ENCODE results near the gene CHST15. TPM values are rescaled to one million over a fixed set of nuclear protein-coding genes. Genes with fewer than 3 reads are reported as not detected.

CHST15 gene
- total RNA-seq, 2 donors from 2014 or later, result 18.5 to 21.5 TPM

DNA sequence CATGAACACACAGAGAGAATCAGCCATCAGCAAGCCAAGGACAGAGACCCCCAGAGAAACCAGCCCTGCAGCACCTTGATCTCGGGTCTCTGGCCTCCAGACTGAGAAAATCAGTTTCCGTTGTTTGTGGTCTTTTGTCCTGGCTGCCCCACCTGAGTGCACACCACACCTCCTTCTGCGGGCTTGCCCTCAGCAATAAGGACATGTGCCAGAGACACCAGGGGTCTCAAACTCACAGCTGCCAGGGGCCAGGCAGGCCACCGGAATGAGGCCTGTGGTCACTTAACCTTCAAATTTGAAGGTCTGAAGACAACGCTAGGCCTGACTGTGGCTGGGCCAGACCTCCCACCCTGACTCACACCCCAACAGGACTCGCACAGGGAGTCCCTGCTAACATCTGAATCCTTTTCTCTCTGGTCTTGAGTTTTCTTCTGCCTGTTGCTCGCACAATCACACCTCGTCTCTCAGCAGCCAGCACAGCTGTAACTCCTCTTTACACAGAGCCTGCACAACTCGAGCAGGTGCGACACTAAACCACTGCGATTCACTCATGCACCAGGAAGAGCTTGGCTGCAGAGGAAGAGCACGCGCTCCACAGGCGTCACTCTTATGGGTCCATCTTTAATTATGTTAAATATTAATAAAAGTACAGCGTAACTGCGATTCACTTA is 86.2 kb downstream of the CHST15 start:
- no peaks in the 10 kb centered on the region for H3K36me3 ChIP-seq (replicated peaks in 1 of 2; ENCODE audit: insufficient read depth in 1 of 2, low read depth in 2 of 2)
- H3K9me3 ChIP-seq, result no peaks in the 10 kb centered on the region
- H3K27me3 ChIP-seq, result no peaks in the 10 kb centered on the region
- H3K27ac ChIP-seq, result no peak overlapping the region
- ATAC-seq (no peak), DNase-seq (no peak)
- no peaks in the 10 kb centered on the region for H3K4me1 ChIP-seq
- 73 to 83% methylated on average over 14 to 16 of the region's 16 CpGs for WGBS, 2 donors
- intact Hi-C loops (cut with DNase I), result no loop called here
- no peak overlapping the region for H3K4me3 ChIP-seq
- no peak for TF ChIP-seq POLR2A (IDR thresholded peaks at IDR 0.05)
- TF ChIP-seq, protein P1, sequence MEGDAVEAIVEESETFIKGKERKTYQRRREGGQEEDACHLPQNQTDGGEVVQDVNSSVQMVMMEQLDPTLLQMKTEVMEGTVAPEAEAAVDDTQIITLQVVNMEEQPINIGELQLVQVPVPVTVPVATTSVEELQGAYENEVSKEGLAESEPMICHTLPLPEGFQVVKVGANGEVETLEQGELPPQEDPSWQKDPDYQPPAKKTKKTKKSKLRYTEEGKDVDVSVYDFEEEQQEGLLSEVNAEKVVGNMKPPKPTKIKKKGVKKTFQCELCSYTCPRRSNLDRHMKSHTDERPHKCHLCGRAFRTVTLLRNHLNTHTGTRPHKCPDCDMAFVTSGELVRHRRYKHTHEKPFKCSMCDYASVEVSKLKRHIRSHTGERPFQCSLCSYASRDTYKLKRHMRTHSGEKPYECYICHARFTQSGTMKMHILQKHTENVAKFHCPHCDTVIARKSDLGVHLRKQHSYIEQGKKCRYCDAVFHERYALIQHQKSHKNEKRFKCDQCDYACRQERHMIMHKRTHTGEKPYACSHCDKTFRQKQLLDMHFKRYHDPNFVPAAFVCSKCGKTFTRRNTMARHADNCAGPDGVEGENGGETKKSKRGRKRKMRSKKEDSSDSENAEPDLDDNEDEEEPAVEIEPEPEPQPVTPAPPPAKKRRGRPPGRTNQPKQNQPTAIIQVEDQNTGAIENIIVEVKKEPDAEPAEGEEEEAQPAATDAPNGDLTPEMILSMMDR (IDR thresholded peaks at IDR 0.05), result no peak

DNA sequence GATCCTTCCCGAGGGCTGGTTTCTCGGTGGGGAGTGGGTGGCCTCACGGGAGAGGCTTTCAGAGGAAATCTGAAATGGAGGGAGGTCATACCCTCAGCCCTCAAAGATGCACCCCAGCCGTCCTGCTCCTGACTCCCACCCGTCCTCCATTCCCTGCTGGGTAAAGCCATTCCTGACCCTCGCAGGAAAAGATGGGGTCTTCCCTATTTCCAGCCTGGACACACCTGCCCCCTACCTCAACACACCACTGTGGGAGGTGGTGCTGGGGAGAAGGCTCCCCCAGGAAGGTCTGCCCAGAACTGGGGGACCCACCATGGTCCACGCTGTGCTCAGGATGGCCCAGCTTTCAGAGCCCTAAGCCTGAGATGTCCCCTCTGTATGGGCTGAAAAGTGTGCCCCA is 86.9 kb downstream of the CHST15 start:
- TF ChIP-seq, protein P1 (IDR thresholded peaks at IDR 0.05), result no peak
- 76 to 80% methylated on average over 2 to 7 of the region's 7 CpGs for WGBS, 2 donors
- DNase-seq (no peak), ATAC-seq (no peak)
- Histone ChIP-seq H3K27me3 (no peaks in the 10 kb centered on the region), H3K27ac (no peak overlapping the region), H3K36me3 (replicated peaks in 1 of 2; ENCODE audit: insufficient read depth in 1 of 2, low read depth in 2 of 2) (no peaks in the 10 kb centered on the region), H3K4me3 (no peak overlapping the region), H3K9me3 (no peaks in the 10 kb centered on the region), H3K4me1 (no peaks in the 10 kb centered on the region)
- intact Hi-C loops (cut with DNase I), result no loop called here

DNA sequence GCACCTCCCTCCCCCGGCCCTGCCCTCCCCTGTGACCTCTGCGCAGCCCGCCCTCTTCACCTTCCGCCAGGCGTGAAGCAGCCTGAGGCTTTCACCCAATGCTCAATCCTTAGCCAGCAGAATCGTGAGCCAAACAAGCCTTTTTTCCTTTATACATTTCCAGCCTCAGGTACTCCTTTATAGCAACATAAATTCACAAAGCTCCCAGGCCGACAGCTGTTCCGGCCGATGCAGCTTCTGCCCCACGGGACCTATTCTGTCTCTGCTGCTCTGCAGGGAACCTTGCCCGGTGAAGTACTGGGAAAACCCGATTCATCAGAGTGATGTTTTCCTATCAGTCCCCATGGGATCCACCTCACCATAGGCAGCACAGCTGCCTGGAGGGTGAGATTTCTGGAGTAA is 87.4 kb downstream of the CHST15 start:
- WGBS, 2 donors, result 58 to 70% methylated on average over 12 of the region's 12 CpGs
- no peak overlapping the region for H3K27ac ChIP-seq
- TF ChIP-seq, protein P1 (IDR thresholded peaks at IDR 0.05), result no peak
- no peak for TF ChIP-seq POLR2A (IDR thresholded peaks at IDR 0.05)
- DNase-seq (peak in 1 of 4 donors; percentile 3), ATAC-seq (no peak)
- intact Hi-C loops (cut with DNase I), result no loop called here
- no peaks in the 10 kb centered on the region for H3K9me3 ChIP-seq
- H3K4me3 ChIP-seq, result no peak overlapping the region
- H3K27me3 ChIP-seq, result no peaks in the 10 kb centered on the region
- no peaks in the 10 kb centered on the region for H3K36me3 ChIP-seq (replicated peaks in 1 of 2; ENCODE audit: insufficient read depth in 1 of 2, low read depth in 2 of 2)
- no peaks in the 10 kb centered on the region for H3K4me1 ChIP-seq

DNA sequence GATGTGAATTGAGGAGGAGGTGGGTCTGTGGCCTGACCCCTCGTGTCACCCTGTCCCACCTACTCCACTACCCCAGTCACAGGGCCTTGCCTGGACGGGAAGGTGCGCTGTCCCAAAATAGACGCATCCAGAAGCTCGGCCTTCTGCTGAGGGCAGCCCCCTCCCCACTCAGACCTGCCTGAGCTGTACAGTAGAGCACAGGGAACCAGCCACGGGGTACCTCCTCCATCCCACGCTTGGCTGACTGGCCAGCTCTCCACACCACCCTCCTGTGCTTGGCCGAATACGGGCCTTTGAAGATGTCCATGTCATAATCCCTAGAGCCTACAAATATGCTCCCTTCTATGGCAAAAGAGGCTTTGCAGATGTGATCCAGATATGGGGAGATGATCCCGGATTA is 88.3 kb downstream of the CHST15 start:
- 74 to 75% methylated on average over 10 of the region's 10 CpGs for WGBS, 2 donors
- intact Hi-C loops (cut with DNase I), result no loop called here
- ATAC-seq (no peak), DNase-seq (peak in 1 of 4 donors; percentile 4)
- H3K27me3 ChIP-seq, result no peaks in the 10 kb centered on the region
- H3K9me3 ChIP-seq, result no peaks in the 10 kb centered on the region
- no peak overlapping the region for H3K27ac ChIP-seq
- H3K4me1 ChIP-seq, result no peaks in the 10 kb centered on the region
- H3K4me3 ChIP-seq, result no peak overlapping the region
- TF ChIP-seq, protein P1 (IDR thresholded peaks at IDR 0.05), result no peak
- TF ChIP-seq POLR2A (IDR thresholded peaks at IDR 0.05), result no peak
- no peaks in the 10 kb centered on the region for H3K36me3 ChIP-seq (replicated peaks in 1 of 2; ENCODE audit: insufficient read depth in 1 of 2, low read depth in 2 of 2)

DNA sequence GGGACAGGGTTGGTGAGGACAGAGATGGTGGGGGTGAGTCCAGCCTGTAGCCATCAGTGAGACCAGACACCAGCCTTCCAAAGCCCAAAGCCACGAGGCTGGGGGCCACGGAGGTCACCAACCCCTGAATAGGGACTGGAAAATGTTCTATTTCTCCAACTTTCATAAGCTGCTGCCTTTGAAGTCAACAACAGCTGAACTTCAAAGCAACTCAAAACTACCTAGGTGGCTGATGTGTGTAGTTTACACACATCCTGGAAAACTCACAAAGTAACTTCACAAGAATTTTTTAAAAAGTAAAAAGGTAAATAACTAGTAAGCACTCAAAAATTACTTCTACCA is 88.8 kb downstream of the CHST15 start:
- Histone ChIP-seq H3K9me3 (no peaks in the 10 kb centered on the region), H3K27ac (no peak overlapping the region), H3K4me1 (no peaks in the 10 kb centered on the region), H3K36me3 (replicated peaks in 1 of 2; ENCODE audit: insufficient read depth in 1 of 2, low read depth in 2 of 2) (no peaks in the 10 kb centered on the region), H3K4me3 (no peak overlapping the region), H3K27me3 (no peaks in the 10 kb centered on the region)
- TF ChIP-seq, protein P1 (IDR thresholded peaks at IDR 0.05), result no peak
- TF ChIP-seq POLR2A (IDR thresholded peaks at IDR 0.05), result no peak
- ATAC-seq (no peak), DNase-seq (no peak)
- WGBS, 2 donors, result 79 to 82% methylated on average over 2 of the region's 2 CpGs
- intact Hi-C loops (cut with DNase I), result no loop called here
